Body of pancreas (tissue), 4 donors: ENCODE measurements around the gene ATPAF2. TPM values are rescaled to one million over a fixed set of nuclear protein-coding genes. Genes with fewer than 3 reads are reported as not detected.

Source experiments
- ATAC-seq: fragments of 150-250 bp; one replicate; pipeline ENCODE4 v1.9.1; 2016
- DNase-seq, 4 donors: peaks; one replicate each; pipeline ENCODE4 v3.0.0-alpha.2; 2019
- H3K27ac ChIP-seq, 4 donors: fragments of 200-600 bp; sonication (generic); 1 replicate in 3 of 4; 2 replicates in 1 of 4; pipeline versions ENCODE4 v1.5.1 to v1.6.1; 2016 to 2019; ENCODE audit warnings: mild to moderate bottlenecking in 1 of 4, mixed read lengths in 1 of 4, moderate library complexity in 1 of 4
- H3K27me3 ChIP-seq, 2 donors: fragments of 200-600 bp; sonication (generic); one replicate each; pipeline ENCODE4 v1.6.0; 2016; ENCODE audit warnings: mild to moderate bottlenecking in 1 of 2
- H3K36me3 ChIP-seq, 2 donors: fragments of 200-600 bp; sonication (generic); replicated peaks in 1 of 2; 2 replicates each; pipeline ENCODE4 v1.5.1; 2016; ENCODE audit warnings: low read depth in 2 of 2; ENCODE audit not compliant: insufficient read depth in 1 of 2
- H3K4me1 ChIP-seq: fragments of 200-600 bp; sonication (generic); one replicate; pipeline ENCODE4 v1.6.0; 2016
- H3K4me3 ChIP-seq, 2 donors: fragments of 200-600 bp; sonication (generic); 1 replicate in 1 of 2; 2 replicates in 1 of 2; pipeline ENCODE4 v1.5.1; 2016 to 2019
- H3K9me3 ChIP-seq, 3 donors: fragments of 200-600 bp; sonication (generic); 1 replicate in 2 of 3; 2 replicates in 1 of 3; pipeline ENCODE4 v1.5.1; 2016
- POLR2A ChIP-seq, 3 donors: fragments of 450-650 bp; IDR thresholded peaks; one replicate each; pipeline ENCODE4 v1.6.1; 2016; ENCODE audit warnings: antibody characterized with exemption in 3 of 3, mild to moderate bottlenecking in 2 of 3
- WGBS, 2 donors: methylation state at CpG; one replicate each; pipeline ENCODE4 v1.1.5; 2017; 5-methylcytosine and 5-hydroxymethylcytosine counted together
- intact Hi-C: fragments of 100-400 bp; cut with DNase I; formaldehyde crosslinking; loops from one replicate; pipeline ENCODE4 v1.15.1; 2023
- total RNA-seq, 2 donors: library from RNA; depleted of rRNA; stranded (reverse); fragments of >200 nt; gene quantifications; one replicate each; pipeline ENCODE4 v1.1.0, GENCODE V29; 2016
- TF ChIP-seq, protein P1 (sequence below), 7 experiments: fragments of 450-650 bp in 4 of 7; fragments of 200-600 bp in 3 of 7; sonication (generic) in 3 of 7; IDR thresholded peaks; one replicate each; pipeline ENCODE4 v1.5.1; 2016 to 2019; ENCODE audit warnings: antibody characterized with exemption in 7 of 7

ATPAF2 gene
- total RNA-seq, 2 donors from 2014 or later: 10.9 to 34.3 TPM

DNA sequence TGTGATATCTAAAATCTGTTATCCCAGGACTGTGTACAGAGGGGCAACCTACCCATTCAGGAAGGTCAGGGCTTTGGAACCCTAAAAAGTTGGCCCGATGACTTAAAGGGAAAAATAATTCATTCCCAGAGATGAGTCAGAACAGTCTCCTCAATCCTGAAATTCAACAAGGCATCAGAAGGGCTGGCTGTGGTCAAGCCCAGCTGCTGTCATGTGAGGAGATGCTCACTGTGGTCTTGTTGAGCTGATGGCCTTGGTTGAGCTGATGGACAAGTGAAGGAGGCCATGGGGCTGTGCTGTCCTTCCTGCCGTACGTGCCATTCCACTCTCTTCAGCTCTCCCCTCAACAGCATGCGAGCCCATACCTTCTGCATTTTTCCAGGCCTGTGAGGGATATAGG is 27.9 kb upstream of the ATPAF2 start:
- H3K27ac ChIP-seq: no peak overlapping the region
- H3K4me3 ChIP-seq: no peak overlapping the region
- WGBS, 2 donors: 86 to 92% methylated on average over 1 to 4 of the region's 4 CpGs
- no peak for TF ChIP-seq POLR2A (IDR thresholded peaks at IDR 0.05)
- TF ChIP-seq, protein P1, sequence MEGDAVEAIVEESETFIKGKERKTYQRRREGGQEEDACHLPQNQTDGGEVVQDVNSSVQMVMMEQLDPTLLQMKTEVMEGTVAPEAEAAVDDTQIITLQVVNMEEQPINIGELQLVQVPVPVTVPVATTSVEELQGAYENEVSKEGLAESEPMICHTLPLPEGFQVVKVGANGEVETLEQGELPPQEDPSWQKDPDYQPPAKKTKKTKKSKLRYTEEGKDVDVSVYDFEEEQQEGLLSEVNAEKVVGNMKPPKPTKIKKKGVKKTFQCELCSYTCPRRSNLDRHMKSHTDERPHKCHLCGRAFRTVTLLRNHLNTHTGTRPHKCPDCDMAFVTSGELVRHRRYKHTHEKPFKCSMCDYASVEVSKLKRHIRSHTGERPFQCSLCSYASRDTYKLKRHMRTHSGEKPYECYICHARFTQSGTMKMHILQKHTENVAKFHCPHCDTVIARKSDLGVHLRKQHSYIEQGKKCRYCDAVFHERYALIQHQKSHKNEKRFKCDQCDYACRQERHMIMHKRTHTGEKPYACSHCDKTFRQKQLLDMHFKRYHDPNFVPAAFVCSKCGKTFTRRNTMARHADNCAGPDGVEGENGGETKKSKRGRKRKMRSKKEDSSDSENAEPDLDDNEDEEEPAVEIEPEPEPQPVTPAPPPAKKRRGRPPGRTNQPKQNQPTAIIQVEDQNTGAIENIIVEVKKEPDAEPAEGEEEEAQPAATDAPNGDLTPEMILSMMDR (IDR thresholded peaks at IDR 0.05): no peak
- ATAC-seq (no peak), DNase-seq (no peak)
- no peaks in the 10 kb centered on the region for H3K27me3 ChIP-seq
- intact Hi-C loops: no loop called here
- no peaks in the 10 kb centered on the region for H3K4me1 ChIP-seq
- no peaks in the 10 kb centered on the region for H3K9me3 ChIP-seq
- H3K36me3 ChIP-seq: peaks cover 0 to 8% of the 10 kb centered on the region in 2 donors

DNA sequence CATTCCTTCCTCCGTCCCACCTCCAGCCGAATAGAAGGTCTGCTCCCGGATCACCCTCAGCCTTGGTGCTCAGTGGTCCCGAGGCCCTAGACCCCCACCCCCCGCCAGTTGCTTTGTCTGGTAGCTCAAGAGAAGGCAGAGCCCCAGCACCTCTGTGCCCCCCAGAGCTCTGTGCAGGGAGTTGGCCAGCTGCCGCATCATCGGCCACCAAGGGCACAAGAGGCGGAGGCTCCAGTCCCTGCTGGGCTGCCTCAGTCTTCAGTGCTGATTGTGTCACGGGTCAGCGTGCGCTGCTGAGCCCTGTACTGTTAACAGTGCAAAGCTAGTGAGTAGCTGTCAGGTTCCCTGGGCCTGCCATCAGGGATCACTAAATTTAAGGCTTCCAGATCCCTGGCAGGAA is 26.6 kb upstream of the ATPAF2 start:
- no peak for TF ChIP-seq POLR2A (IDR thresholded peaks at IDR 0.05)
- TF ChIP-seq, protein P1 (IDR thresholded peaks at IDR 0.05): no peak
- no peak for ATAC-seq
- 93 to 96% methylated on average over 10 to 11 of the region's 11 CpGs for WGBS, 2 donors

DNA sequence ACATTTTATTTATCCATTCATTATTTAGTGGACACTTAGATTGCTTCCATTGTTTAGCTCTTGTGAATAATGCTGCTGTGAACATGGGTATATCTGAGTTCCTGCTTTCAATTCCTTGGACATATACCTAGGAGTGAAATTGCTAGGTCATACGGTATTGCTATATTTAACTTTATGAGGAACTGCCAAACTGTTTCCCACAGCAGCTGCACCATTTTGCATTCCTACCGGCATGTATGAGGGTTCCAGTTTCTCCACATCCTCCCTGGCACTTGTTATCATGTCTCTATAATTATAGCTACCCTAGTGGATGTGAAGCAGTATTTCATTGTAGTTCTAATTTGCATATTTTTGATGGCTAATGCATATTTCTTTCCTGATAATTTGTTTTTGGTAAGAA is 25.1 kb upstream of the ATPAF2 start:
- intact Hi-C loops: no loop called here
- Histone ChIP-seq H3K4me1 (no peaks in the 10 kb centered on the region), H3K36me3 (peaks cover 0 to 15% of the 10 kb centered on the region in 2 donors), H3K27ac (no peak overlapping the region), H3K27me3 (no peaks in the 10 kb centered on the region), H3K4me3 (no peak overlapping the region), H3K9me3 (no peaks in the 10 kb centered on the region)
- DNase-seq: no peak
- no peak for ATAC-seq
- 64 to 87% methylated on average over 2 of the region's 2 CpGs for WGBS, 2 donors
- TF ChIP-seq, protein P1 (IDR thresholded peaks at IDR 0.05): no peak
- no peak for TF ChIP-seq POLR2A (IDR thresholded peaks at IDR 0.05)

More for the DNA sequence above, 26.6 kb upstream of the ATPAF2 start:
- Histone ChIP-seq H3K36me3 (peaks cover 0 to 13% of the 10 kb centered on the region in 2 donors), H3K27ac (no peak overlapping the region), H3K27me3 (no peaks in the 10 kb centered on the region), H3K4me1 (no peaks in the 10 kb centered on the region), H3K4me3 (no peak overlapping the region), H3K9me3 (no peaks in the 10 kb centered on the region)
- DNase-seq: no peak
- intact Hi-C loops: no loop called here

DNA sequence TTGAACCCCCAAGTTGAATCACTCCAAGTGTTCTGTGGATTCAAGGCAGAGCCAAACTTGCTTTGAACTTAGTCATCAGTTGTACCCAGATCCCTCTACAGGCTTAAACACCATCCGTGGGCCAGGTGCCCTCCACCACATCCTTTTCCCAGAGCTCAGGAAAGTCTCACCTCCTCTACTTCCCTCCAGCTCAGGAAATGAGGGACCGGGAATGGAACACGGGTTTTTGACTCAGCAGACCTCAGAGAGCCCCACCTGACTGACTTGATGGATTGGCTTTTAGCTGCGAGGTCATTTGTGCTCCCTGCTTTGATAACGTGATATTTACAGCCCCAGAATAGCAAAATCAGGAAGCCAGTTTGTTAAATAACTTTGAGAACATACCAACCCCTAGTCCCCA is 20.3 kb upstream of the ATPAF2 start:
- ATAC-seq: no peak
- TF ChIP-seq, protein P1 (IDR thresholded peaks at IDR 0.05): no peak
- no peak for TF ChIP-seq POLR2A (IDR thresholded peaks at IDR 0.05)
- Histone ChIP-seq H3K4me3 (no peak overlapping the region), H3K27ac (no peak overlapping the region), H3K27me3 (no peaks in the 10 kb centered on the region), H3K4me1 (no peaks in the 10 kb centered on the region), H3K9me3 (no peaks in the 10 kb centered on the region), H3K36me3 (peaks cover 0 to 19% of the 10 kb centered on the region in 2 donors)
- DNase-seq: no peak
- intact Hi-C loops: no loop called here
- WGBS, 2 donors: 64 to 80% methylated on average over 5 of the region's 5 CpGs

DNA sequence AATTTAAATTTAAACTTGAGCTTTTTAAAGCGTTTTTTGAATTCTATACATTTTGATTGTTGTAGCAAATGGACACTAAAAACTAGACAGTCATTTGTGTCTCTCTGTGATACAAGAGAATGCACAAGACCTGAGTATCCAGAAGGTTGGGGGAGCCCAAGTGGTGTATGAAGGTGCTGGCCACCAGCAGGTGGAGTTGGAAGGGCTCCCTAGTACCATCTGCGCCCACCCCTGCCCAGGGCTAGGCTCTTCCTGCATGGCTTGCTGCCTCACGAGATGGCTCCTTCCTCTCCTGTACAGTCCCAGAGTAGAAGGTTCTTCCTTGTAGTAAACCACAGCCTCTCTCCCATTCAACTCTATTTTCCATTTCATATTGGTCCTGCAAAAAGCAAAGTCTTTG is 17.2 kb upstream of the ATPAF2 start:
- ATAC-seq: no peak
- intact Hi-C loops: no loop called here
- Histone ChIP-seq H3K27ac (no peak overlapping the region), H3K36me3 (peaks cover 0 to 9% of the 10 kb centered on the region in 2 donors), H3K27me3 (no peaks in the 10 kb centered on the region), H3K9me3 (no peaks in the 10 kb centered on the region), H3K4me1 (no peaks in the 10 kb centered on the region), H3K4me3 (no peak overlapping the region)
- 85% methylated on average over 3 of the region's 3 CpGs for WGBS, 2 donors
- no peak for DNase-seq
- TF ChIP-seq, protein P1 (IDR thresholded peaks at IDR 0.05): no peak
- TF ChIP-seq POLR2A (IDR thresholded peaks at IDR 0.05): no peak
